Liver (tissue), 2 donors: ENCODE measurements around the gene USP46.

Experiments used
- REST ChIP-seq: IDR thresholded peaks from 2 replicates; pipeline ENCODE4 v1.6.1; 2016; ENCODE audit warnings: antibody characterized with exemption, mild to moderate bottlenecking
- YY1 ChIP-seq: IDR thresholded peaks from 2 replicates; pipeline ENCODE4 v1.6.1; 2016; ENCODE audit warnings: antibody characterized with exemption, mild to moderate bottlenecking
- ZBTB33 ChIP-seq: IDR thresholded peaks from 2 replicates; pipeline ENCODE4 v1.6.1; 2016; ENCODE audit warnings: antibody characterized with exemption
- TF ChIP-seq, protein P1 (sequence below): fragments of 150-350 bp; IDR thresholded peaks from 2 replicates; pipeline ENCODE4 v1.5.1; 2017; ENCODE audit warnings: improper control_type of control experiment, low read depth, low read length; ENCODE audit not compliant: missing input control
- donor health status: healthy.

- TF ChIP-seq, protein P1, sequence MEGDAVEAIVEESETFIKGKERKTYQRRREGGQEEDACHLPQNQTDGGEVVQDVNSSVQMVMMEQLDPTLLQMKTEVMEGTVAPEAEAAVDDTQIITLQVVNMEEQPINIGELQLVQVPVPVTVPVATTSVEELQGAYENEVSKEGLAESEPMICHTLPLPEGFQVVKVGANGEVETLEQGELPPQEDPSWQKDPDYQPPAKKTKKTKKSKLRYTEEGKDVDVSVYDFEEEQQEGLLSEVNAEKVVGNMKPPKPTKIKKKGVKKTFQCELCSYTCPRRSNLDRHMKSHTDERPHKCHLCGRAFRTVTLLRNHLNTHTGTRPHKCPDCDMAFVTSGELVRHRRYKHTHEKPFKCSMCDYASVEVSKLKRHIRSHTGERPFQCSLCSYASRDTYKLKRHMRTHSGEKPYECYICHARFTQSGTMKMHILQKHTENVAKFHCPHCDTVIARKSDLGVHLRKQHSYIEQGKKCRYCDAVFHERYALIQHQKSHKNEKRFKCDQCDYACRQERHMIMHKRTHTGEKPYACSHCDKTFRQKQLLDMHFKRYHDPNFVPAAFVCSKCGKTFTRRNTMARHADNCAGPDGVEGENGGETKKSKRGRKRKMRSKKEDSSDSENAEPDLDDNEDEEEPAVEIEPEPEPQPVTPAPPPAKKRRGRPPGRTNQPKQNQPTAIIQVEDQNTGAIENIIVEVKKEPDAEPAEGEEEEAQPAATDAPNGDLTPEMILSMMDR = no peak
- TF ChIP-seq ZBTB33 (no peak), YY1 (no peak), REST (no peak)
These were observed 112.7 kb downstream of the USP46 start for GRCh38 chr4:52546449-52546848.
